ENCODE results near the gene RCVRN. TPM values are rescaled to one million over a fixed set of nuclear protein-coding genes. Genes with fewer than 3 reads are reported as not detected.

RCVRN gene
- total RNA-seq, 4 donors from 2014 or later, result 0.88 TPM; not detected in 3

GRCh38 chr17:9906616-9907015 is 1.5 kb upstream of the RCVRN start:
- Histone ChIP-seq H3K27me3 (no peaks in the 10 kb centered on the region), H3K36me3 (no peaks in the 10 kb centered on the region), H3K9me3 (no peaks in the 10 kb centered on the region), H3K4me1 (no peaks in the 10 kb centered on the region), H3K27ac (no peak overlapping the region), H3K4me3 (no peak overlapping the region)
- DNase-seq, result no peak
- TF ChIP-seq POLR2A (IDR thresholded peaks at IDR 0.05), result no peak
- no peak for TF ChIP-seq CTCF (IDR thresholded peaks at IDR 0.05)
- intact Hi-C loops (cut with DNase I; ENCODE audit: low total_unique reads), result no loop called here

DNA sequence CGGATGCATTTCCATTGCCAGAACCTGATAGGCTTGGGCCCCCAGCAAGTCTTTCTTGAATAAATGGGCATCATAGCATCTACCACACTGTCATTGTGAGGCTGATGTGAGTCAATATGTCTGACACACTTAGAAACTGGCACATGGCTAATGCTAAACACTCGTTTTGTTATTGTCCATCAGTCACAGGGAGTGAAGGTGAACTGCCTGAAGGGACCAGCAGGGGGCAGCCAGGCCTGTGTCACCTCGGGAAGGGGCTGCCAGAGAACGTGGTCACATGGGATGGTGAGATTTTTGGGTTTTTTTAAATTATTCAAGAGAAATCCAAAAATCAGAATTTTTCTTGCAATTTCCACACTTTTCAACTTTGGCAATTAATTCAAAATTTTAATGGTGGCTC is 831 bp upstream of the RCVRN start:
- TF ChIP-seq POLR2A (IDR thresholded peaks at IDR 0.05) (no peak), CTCF (IDR thresholded peaks at IDR 0.05) (peak in 2 of 4 experiments; percentile 25 to 27)
- Histone ChIP-seq H3K27ac (no peak overlapping the region), H3K4me3 (no peak overlapping the region), H3K4me1 (no peaks in the 10 kb centered on the region), H3K36me3 (no peaks in the 10 kb centered on the region), H3K9me3 (no peaks in the 10 kb centered on the region), H3K27me3 (no peaks in the 10 kb centered on the region)
- no peak for DNase-seq
- intact Hi-C loops (cut with DNase I; ENCODE audit: low total_unique reads), result no loop called here

- Histone ChIP-seq H3K4me3 (no peak overlapping the region), H3K4me1 (no peaks in the 10 kb centered on the region), H3K27ac (no peak overlapping the region), H3K9me3 (no peaks in the 10 kb centered on the region), H3K27me3 (no peaks in the 10 kb centered on the region), H3K36me3 (no peaks in the 10 kb centered on the region)
- intact Hi-C loops (cut with DNase I; ENCODE audit: low total_unique reads), result no loop called here
- no peak for DNase-seq
- no peak for TF ChIP-seq CTCF (IDR thresholded peaks at IDR 0.05)
- no peak for TF ChIP-seq POLR2A (IDR thresholded peaks at IDR 0.05)
Observed at GRCh38 chr17:9904277-9905077, 594 bp downstream of the RCVRN start.

DNA sequence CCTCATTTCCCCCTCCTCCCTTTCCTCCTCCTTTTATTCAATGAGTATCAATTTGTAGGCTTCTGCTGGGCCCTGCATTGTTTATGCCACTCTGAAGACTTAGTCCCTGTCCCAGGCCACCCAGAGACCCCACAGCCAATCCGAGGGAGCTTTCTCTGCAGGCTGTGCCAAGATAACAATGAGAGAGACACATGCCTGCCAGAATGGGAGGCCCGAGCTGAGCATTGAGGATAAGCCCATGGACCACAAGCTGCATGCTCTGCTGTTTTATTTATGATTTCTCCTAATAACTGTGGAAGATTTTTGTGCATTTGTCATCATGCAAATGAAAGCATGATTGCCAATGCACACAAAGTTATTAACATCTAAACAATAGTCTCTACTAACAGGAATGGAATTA is 3.0 kb downstream of the RCVRN start:
- H3K27ac ChIP-seq, result peak overlapping the region; percentile 70 to 77
- no peaks in the 10 kb centered on the region for H3K36me3 ChIP-seq
- H3K4me1 ChIP-seq, result no peaks in the 10 kb centered on the region
- H3K9me3 ChIP-seq, result no peaks in the 10 kb centered on the region
- DNase-seq, result no peak
- no peak overlapping the region for H3K4me3 ChIP-seq
- intact Hi-C loops (cut with DNase I; ENCODE audit: low total_unique reads), result no loop called here
- TF ChIP-seq CTCF (IDR thresholded peaks at IDR 0.05) (no peak), POLR2A (IDR thresholded peaks at IDR 0.05) (no peak)
- H3K27me3 ChIP-seq, result no peaks in the 10 kb centered on the region

- Histone ChIP-seq H3K27ac (peak overlapping the region; percentile 70 to 77), H3K4me1 (no peaks in the 10 kb centered on the region), H3K27me3 (no peaks in the 10 kb centered on the region), H3K36me3 (no peaks in the 10 kb centered on the region), H3K4me3 (no peak overlapping the region), H3K9me3 (no peaks in the 10 kb centered on the region)
- peak; percentile 46 to 54 for DNase-seq
- intact Hi-C loops (cut with DNase I; ENCODE audit: low total_unique reads), result no loop called here
- TF ChIP-seq CTCF (IDR thresholded peaks at IDR 0.05) (no peak), POLR2A (IDR thresholded peaks at IDR 0.05) (no peak)
Observed at GRCh38 chr17:9900784-9901183, 4.3 kb downstream of the RCVRN start.

Measured in uterus (tissue), 4 donors.